Liver (tissue), 9 donors: ENCODE data around the gene TPPP3. TPM values are rescaled to one million over a fixed set of nuclear protein-coding genes. Genes with fewer than 3 reads are reported as not detected.

Experiments used
- DNase-seq: peaks from one replicate; pipeline ENCODE4 v3.0.0-alpha.2; 2017; ENCODE audit warnings: low spot score
- H3K27ac ChIP-seq, 2 donors: one replicate each; pipeline ENCODE4 v1.7.0; 2013; ENCODE audit warnings: inconsistent platforms in 2 of 2, low read length in 2 of 2, control low read depth in 1 of 2, low read depth in 1 of 2, mild to moderate bottlenecking in 1 of 2
- H3K27me3 ChIP-seq, 4 donors: one replicate each; pipeline versions ENCODE4 v1.6.1 to v1.7.0; 2013; ENCODE audit warnings: low read length in 3 of 4, inconsistent platforms in 1 of 4, mild to moderate bottlenecking in 1 of 4, moderate library complexity in 1 of 4; ENCODE audit not compliant: control insufficient read depth in 4 of 4, insufficient read depth in 4 of 4
- H3K36me3 ChIP-seq, 4 donors: one replicate each; pipeline versions ENCODE4 v1.6.1 to v1.7.0; 2013; ENCODE audit warnings: low read length in 3 of 4, mild to moderate bottlenecking in 3 of 4, low read depth in 1 of 4, moderate library complexity in 1 of 4; ENCODE audit not compliant: control insufficient read depth in 4 of 4, insufficient read depth in 3 of 4
- H3K4me1 ChIP-seq, 4 donors: one replicate each; pipeline versions ENCODE4 v1.6.1 to v1.7.0; 2013; ENCODE audit warnings: low read length in 3 of 4, mild to moderate bottlenecking in 3 of 4, moderate library complexity in 1 of 4; ENCODE audit not compliant: control insufficient read depth in 4 of 4, insufficient read depth in 4 of 4
- H3K4me3 ChIP-seq, 3 donors: one replicate each; pipeline versions ENCODE4 v1.6.1 to v1.7.0; 2013; ENCODE audit warnings: low read length in 3 of 3, control low read depth in 1 of 3, low read depth in 1 of 3, mild to moderate bottlenecking in 1 of 3
- H3K9ac ChIP-seq, 2 donors: one replicate each; pipeline ENCODE4 v1.7.0; 2013; ENCODE audit warnings: low read length in 2 of 2, mild to moderate bottlenecking in 2 of 2, moderate library complexity in 2 of 2, control low read depth in 1 of 2, low read depth in 1 of 2
- H3K9me3 ChIP-seq, 4 donors: one replicate each; pipeline versions ENCODE4 v1.6.1 to v1.7.0; 2013; ENCODE audit warnings: low read length in 3 of 4; ENCODE audit not compliant: control insufficient read depth in 4 of 4
- ATF3 ChIP-seq: IDR thresholded peaks from 2 replicates; pipeline ENCODE4 v1.6.1; 2016; ENCODE audit warnings: antibody characterized with exemption
- CTCF ChIP-seq: fragments of 150-350 bp; IDR thresholded peaks from 2 replicates; pipeline ENCODE4 v1.5.1; 2017; ENCODE audit warnings: improper control_type of control experiment, low read depth, low read length; ENCODE audit not compliant: missing input control
- EGR1 ChIP-seq, 2 donors: IDR thresholded peaks; 2 replicates each; pipeline ENCODE4 v1.6.1; 2016 to 2018; ENCODE audit warnings: antibody characterized with exemption in 2 of 2, low read depth in 2 of 2
- FOXA1 ChIP-seq: IDR thresholded peaks from 2 replicates; pipeline ENCODE4 v1.6.1; 2016; ENCODE audit warnings: antibody characterized with exemption
- FOXA2 ChIP-seq: IDR thresholded peaks from 2 replicates; pipeline ENCODE4 v1.6.1; 2016; ENCODE audit warnings: antibody characterized with exemption
- GABPA ChIP-seq, 2 donors: IDR thresholded peaks in 1 of 2; conservative IDR thresholded peaks in 1 of 2; 2 replicates each; pipeline ENCODE4 v1.6.1; 2016; ENCODE audit warnings: antibody characterized with exemption in 2 of 2, mild to moderate bottlenecking in 1 of 2, moderate library complexity in 1 of 2
- HNF4A ChIP-seq, 2 donors: conservative IDR thresholded peaks; 2 replicates each; pipeline ENCODE4 v1.6.1; 2016; ENCODE audit warnings: antibody characterized with exemption in 2 of 2, mild to moderate bottlenecking in 2 of 2
- HNF4G ChIP-seq: IDR thresholded peaks from 2 replicates; pipeline ENCODE4 v1.6.1; 2016; ENCODE audit warnings: antibody characterized with exemption
- JUND ChIP-seq, 2 donors: IDR thresholded peaks; 2 replicates each; pipeline ENCODE4 v1.6.1; 2016; ENCODE audit warnings: antibody characterized with exemption in 2 of 2
- MAX ChIP-seq: IDR thresholded peaks from 2 replicates; pipeline ENCODE4 v1.6.1; 2016; ENCODE audit warnings: antibody characterized with exemption
- NR2F2 ChIP-seq: IDR thresholded peaks from 2 replicates; pipeline ENCODE4 v1.6.1; 2016; ENCODE audit warnings: antibody characterized with exemption
- RAD21 ChIP-seq, 2 donors: IDR thresholded peaks; 2 replicates each; pipeline ENCODE4 v1.6.1; 2016; ENCODE audit warnings: antibody characterized with exemption in 2 of 2, mild to moderate bottlenecking in 2 of 2
- REST ChIP-seq: IDR thresholded peaks from 2 replicates; pipeline ENCODE4 v1.6.1; 2016; ENCODE audit warnings: antibody characterized with exemption, mild to moderate bottlenecking
- RXRA ChIP-seq, 2 donors: IDR thresholded peaks; 2 replicates each; pipeline ENCODE4 v1.6.1; 2017 to 2018; ENCODE audit warnings: antibody characterized with exemption in 2 of 2, mild to moderate bottlenecking in 1 of 2
- SP1 ChIP-seq: IDR thresholded peaks from 2 replicates; pipeline ENCODE4 v1.6.1; 2018; ENCODE audit warnings: antibody characterized with exemption, mild to moderate bottlenecking
- TAF1 ChIP-seq: conservative IDR thresholded peaks from 2 replicates; pipeline ENCODE4 v1.6.1; 2016; ENCODE audit warnings: antibody characterized with exemption, mild to moderate bottlenecking
- YY1 ChIP-seq: IDR thresholded peaks from 2 replicates; pipeline ENCODE4 v1.6.1; 2016; ENCODE audit warnings: antibody characterized with exemption, mild to moderate bottlenecking
- WGBS: extraction: QIAGEN DNeasy Blood & Tissue Kit; methylation state at CpG from one replicate; pipeline ENCODE4 v1.1.7; 2013; 5-methylcytosine and 5-hydroxymethylcytosine counted together
- polyA plus RNA-seq, 2 donors: library from polyadenylated mRNA; stranded (reverse) in 1 of 2; unstranded in 1 of 2; fragments of 200-250 nt in 1 of 2; fragments of >200 nt in 1 of 2; fragmentation: Nextera tagmentation in 1 of 2; extraction: Ambion mirVana in 1 of 2; gene quantifications; one replicate each; pipeline versions ENCODE4 v1.2.1 to v1.2.3, GENCODE V29; 2013 to 2015
- total RNA-seq, 2 donors: library from RNA; depleted of rRNA; stranded (reverse); fragments of >200 nt; gene quantifications; one replicate each; pipeline ENCODE4 v1.2.3, GENCODE V29; 2014
- TF ChIP-seq, protein P1 (sequence below): IDR thresholded peaks from 2 replicates; pipeline ENCODE4 v1.6.1; 2016; ENCODE audit warnings: antibody characterized with exemption
- donor health status: healthy.
- donor health status: healthy.
- donor health status: healthy.
- donor health status: healthy.
- donor health status: healthy.

TPPP3 gene
- total and polyA plus RNA-seq, 4 donors = 0.28 to 0.84 (median 0.55) TPM

DNA sequence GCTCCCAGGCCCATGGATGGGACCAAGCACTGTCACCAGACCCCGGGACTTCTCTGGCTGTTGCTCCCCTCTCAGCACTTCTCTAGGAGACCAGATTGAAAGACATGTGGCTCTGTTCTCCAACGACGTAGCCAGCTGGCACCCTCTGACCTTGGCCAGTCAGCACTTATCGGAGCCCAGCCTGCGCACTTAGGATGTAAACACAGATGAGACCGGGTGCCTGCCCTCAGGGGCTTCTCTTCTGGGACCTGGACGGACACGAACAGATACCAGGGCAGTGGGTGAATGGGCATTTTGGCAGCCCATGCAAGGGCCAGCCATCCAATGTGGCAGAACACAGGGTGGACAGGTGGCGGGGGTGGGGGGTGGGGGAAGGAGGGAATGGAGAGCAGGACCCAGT lies 16.3 kb upstream of the TPPP3 start:
- Histone ChIP-seq H3K9ac (no peak overlapping the region), H3K4me3 (no peak overlapping the region), H3K36me3 (no peaks in the 10 kb centered on the region), H3K9me3 (no peaks in the 10 kb centered on the region), H3K27me3 (no peaks in the 10 kb centered on the region), H3K4me1 (no peaks in the 10 kb centered on the region), H3K27ac (no peak overlapping the region)
- WGBS = 91% methylated on average over 9 of the region's 9 CpGs
- TF ChIP-seq RXRA (IDR thresholded peaks at IDR 0.05) = no peak
- no peak for TF ChIP-seq FOXA2
- no peak for TF ChIP-seq GABPA (IDR thresholded peaks at IDR 0.05 in 1 of 2, conservative IDR thresholded peaks at IDR 0.05 in 1 of 2)
- TF ChIP-seq RAD21 (IDR thresholded peaks at IDR 0.05) = no peak
- no peak for TF ChIP-seq CTCF
- no peak for TF ChIP-seq YY1
- no peak for TF ChIP-seq HNF4G
- no peak for TF ChIP-seq TAF1
- no peak for TF ChIP-seq HNF4A (conservative IDR thresholded peaks at IDR 0.05)
- no peak for TF ChIP-seq JUND (IDR thresholded peaks at IDR 0.05)
- TF ChIP-seq, protein P1, sequence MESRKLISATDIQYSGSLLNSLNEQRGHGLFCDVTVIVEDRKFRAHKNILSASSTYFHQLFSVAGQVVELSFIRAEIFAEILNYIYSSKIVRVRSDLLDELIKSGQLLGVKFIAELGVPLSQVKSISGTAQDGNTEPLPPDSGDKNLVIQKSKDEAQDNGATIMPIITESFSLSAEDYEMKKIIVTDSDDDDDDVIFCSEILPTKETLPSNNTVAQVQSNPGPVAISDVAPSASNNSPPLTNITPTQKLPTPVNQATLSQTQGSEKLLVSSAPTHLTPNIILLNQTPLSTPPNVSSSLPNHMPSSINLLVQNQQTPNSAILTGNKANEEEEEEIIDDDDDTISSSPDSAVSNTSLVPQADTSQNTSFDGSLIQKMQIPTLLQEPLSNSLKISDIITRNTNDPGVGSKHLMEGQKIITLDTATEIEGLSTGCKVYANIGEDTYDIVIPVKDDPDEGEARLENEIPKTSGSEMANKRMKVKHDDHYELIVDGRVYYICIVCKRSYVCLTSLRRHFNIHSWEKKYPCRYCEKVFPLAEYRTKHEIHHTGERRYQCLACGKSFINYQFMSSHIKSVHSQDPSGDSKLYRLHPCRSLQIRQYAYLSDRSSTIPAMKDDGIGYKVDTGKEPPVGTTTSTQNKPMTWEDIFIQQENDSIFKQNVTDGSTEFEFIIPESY = no peak
- TF ChIP-seq EGR1 (IDR thresholded peaks at IDR 0.05; ENCODE audit: low read depth in 2 of 2) = no peak
- no peak for TF ChIP-seq MAX
- no peak for TF ChIP-seq NR2F2
- TF ChIP-seq FOXA1 = no peak
- TF ChIP-seq ATF3 = no peak
- no peak for TF ChIP-seq REST
- TF ChIP-seq SP1 = no peak
- DNase-seq = no peak
